GM12875 (cell line): Measurements from ENCODE around the gene ARHGAP25.

Source experiments
- H3K4me3 ChIP-seq: one replicate; pipeline ENCODE4 v1.5.1; 2011; ENCODE audit warnings: low read depth, low read length, control low read depth
- TF ChIP-seq, protein P1 (sequence below): IDR thresholded peaks from 2 replicates; pipeline ENCODE4 v1.5.1; 2011; ENCODE audit warnings: low read depth, mild to moderate bottlenecking, control low read depth, inconsistent platforms, low read length, moderate library complexity, borderline replicate concordance; ENCODE audit not compliant: insufficient read depth

The ARHGAP25 gene

DNA sequence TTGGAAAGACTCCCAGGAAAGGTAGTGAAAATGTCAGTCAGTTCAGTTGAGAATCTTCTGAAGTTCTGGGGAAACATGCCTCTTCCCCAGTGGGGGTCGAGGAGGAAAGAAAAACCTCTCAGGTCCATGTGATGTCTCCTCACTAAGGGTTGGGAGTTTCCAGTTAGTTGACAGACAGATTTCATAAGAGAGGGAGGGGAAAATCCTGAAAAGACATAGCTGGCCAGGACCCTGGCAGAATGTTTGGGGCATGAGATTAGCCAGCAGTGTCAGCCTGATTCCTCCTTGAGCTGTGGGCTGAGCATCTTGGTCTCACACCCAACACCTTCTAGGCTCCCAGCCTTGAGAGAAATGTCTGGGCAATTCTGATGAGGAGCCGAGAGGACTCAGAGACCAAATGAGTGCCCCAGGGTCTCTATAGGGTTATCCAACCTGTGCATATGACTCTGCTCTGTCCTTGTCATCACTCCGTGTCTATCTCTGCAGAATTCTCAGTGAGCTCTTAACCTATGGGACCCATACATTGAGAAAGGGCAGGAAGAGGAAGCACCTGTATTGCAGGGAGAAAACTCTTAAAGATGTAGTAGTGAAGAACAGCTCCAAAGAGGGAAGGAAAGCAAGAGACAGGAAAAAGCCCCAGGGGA, 122.7 kb downstream of the ARHGAP25 start:
- TF ChIP-seq, protein P1, sequence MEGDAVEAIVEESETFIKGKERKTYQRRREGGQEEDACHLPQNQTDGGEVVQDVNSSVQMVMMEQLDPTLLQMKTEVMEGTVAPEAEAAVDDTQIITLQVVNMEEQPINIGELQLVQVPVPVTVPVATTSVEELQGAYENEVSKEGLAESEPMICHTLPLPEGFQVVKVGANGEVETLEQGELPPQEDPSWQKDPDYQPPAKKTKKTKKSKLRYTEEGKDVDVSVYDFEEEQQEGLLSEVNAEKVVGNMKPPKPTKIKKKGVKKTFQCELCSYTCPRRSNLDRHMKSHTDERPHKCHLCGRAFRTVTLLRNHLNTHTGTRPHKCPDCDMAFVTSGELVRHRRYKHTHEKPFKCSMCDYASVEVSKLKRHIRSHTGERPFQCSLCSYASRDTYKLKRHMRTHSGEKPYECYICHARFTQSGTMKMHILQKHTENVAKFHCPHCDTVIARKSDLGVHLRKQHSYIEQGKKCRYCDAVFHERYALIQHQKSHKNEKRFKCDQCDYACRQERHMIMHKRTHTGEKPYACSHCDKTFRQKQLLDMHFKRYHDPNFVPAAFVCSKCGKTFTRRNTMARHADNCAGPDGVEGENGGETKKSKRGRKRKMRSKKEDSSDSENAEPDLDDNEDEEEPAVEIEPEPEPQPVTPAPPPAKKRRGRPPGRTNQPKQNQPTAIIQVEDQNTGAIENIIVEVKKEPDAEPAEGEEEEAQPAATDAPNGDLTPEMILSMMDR: no peak
- no peak overlapping the region for H3K4me3 ChIP-seq

DNA sequence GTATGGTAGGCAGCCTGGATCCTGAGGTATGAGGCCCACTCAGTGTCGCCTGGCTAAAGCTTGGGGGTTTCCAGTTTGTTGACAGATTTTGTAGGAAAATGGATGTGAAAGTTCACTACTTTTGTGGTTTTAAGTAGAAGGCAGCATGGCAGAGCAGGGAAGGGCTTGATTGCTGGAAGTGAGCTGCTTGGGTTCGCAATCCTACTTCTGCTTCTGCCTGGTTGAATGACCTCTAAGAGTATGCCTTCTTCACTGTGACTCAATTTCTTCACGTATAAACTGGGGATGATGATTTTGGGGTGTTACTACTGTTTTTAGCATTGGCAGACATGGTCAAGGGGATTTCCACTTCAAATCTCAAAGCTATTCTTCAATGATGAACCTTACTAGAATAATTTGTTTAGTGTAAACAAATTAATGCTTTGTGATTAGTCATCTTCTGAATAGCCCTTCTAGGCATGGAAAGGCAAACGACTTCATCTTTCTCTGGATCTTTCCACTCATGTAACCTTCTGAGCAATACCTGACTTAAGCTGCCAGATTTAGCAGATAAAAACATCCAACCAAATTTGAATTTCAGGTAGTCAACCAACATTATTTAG, 123.3 kb downstream of the ARHGAP25 start:
- no peak overlapping the region for H3K4me3 ChIP-seq
- TF ChIP-seq, protein P1: no peak

DNA sequence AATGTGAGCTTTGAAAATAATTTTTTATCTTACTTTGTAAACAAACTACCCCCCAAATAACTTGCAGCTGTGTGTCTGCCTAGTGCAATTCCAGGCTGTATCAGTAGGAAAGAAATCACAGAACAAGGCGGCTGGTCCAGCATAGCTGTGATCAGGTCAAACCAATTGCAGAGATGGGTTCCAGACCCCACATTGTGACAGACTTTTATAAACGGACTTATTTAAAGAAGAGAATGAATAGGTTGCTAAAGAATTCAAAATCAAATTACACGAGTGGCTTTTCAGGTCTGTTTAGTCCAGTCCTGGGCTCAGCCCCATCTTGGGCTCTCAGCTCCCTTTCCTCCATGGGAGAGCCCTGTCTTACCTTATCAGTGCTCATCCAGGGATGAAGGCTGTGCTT, 125.5 kb downstream of the ARHGAP25 start:
- TF ChIP-seq, protein P1: no peak
- no peak overlapping the region for H3K4me3 ChIP-seq

DNA sequence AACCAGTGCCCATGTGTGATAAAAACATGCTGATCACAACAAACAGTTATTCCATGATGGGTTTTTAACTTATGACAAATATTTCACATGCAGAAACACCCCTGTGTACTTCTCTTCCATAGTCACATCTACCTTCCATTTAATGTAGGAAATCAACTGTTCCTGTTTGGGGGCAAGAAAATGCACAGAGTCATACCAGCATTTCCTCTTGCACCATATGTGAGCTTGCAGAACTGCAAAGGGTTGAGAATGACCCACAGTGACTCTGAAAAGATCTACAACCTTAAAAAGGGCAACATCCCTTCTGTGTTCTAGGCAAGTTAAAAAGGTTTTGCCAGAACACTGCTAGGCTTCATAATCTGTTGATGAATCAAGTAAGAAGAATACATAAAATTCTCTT, 126.7 kb downstream of the ARHGAP25 start:
- TF ChIP-seq, protein P1: no peak
- no peak overlapping the region for H3K4me3 ChIP-seq

DNA sequence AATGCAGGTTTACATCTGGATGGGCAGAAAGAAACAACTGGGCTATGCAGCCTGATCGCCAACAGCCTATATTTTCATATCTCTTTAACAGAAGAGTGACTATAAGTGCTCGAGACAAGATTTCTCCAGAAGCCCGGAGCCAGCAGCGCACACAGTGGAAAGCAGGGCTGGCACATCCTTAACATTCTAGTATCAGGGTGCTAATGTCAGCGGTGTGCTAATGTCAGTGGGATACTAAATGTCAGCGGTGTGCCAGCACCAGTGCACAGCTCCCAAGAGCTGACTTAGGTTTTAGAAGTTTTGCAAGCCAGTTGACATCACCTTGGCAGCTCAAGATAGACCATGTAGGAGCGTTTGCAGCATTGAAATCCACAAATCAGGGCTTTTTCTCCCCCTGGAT, 128.3 kb downstream of the ARHGAP25 start:
- TF ChIP-seq, protein P1: no peak
- no peak overlapping the region for H3K4me3 ChIP-seq

DNA sequence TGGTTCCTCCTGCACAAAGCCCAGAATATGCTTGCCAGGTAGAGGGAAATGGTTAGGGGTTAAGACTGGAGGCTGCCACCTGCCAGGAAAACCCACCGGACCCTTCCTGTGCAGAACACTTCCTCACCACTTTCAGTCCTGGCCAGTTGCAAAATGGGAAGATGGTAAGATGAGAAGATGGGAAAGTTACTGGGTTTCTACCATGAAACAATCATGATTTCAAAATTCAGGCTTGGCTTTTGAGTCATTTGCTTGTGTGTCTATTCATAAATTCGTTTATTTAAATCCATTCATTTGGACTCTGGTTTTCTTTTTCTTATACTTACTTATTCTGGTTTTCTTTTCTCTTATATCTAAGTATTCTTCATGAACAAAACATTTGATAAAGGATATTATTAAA, 129.4 kb downstream of the ARHGAP25 start:
- TF ChIP-seq, protein P1: no peak

DNA sequence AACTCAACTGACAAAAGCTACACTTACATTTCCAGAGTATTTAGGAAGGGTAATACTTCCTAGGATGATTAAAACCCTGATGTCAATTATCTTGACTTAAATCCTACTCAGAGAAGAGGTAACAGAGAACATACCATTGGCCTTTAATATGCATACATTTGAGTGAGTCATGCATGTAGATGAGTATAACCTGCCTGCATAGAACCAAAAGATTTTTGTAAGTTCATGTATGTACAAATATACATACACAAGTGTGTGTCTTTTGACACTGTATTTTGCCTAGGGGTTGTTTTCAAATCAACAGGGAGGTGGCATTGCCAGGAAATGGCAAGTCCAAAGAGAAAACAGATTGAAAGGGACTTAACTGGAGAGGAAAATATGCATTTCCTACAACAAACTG, 130.5 kb downstream of the ARHGAP25 start:
- TF ChIP-seq, protein P1: no peak
- H3K4me3 ChIP-seq: no peak overlapping the region

More for the DNA sequence above, 129.4 kb downstream of the ARHGAP25 start:
- no peak overlapping the region for H3K4me3 ChIP-seq
